NCI-H82 treated with DMSO at 0.1 percent for 48 hours (cell line): ENCODE data around the gene CYP4F2.
"Not testable (repeated sequence)": the region's sequence is repeated elsewhere in the genome, so short reads cannot be mapped to it uniquely, and the experiment has no call there.

Experiments
- DNase-seq: peaks from one replicate; lab custom pipeline; 2025; ENCODE audit not compliant: unreplicated experiment; lab: John Stamatoyannopoulos, UW

The CYP4F2 gene

DNA sequence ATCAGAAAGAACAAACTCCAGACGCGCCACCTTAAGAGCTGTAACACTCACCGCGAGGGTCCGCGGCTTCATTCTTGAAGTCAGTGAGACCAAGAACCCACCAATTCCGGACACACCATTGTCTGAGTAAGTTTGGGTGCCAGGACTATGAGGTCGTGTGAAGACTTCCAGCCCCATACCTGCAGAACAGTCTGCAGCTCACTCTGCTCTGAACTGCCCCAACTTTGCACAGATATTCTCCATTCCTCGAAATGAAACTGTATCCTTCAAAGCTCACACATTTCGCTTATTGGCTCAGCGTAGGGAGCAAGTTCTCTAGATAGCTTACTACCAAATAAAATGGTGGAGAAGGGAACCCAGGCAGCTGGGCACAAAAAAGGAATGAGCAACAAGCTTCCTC lies 2.6 kb upstream of the CYP4F2 start:
- no peak for DNase-seq

DNA sequence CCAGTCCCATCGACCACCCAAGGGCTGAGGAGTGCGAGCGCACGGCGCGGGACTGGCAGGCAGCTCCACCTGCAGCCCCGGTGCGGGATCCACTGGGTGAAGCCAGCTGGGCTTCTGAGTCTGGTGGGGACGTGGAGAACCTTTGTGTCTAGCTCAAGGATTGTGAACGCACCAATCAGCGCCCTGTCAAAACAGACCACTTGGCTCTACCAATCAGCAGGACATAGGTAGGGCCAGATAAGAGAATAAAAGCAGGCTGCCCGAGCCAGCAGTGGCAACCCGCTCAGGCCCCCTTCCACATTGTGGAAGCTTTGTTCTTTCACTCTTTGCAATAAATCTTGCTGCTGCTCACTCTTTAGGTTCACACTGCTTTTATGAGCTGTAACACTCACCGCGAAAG lies 2.2 kb upstream of the CYP4F2 start:
- not testable (repeated sequence) for DNase-seq

DNA sequence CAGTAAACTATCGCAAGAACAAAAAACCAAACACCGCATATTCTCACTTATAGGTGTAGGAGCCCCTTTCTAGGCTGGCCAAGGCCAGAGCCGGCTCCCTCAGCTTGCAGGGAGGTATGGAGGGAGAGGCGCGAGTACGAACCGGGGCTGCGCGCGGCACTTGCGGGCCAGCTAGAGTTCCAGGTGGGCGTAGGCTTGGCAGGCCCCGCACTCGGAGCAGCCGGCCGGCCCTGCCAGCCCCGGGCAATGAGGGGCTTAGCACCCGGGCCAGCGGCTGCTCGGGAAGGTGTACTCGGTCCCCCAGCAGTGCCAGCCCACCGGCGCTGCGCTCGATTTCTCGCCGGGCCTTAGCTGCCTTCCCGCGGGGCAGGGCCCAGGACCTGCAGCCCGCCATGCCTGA lies 1.7 kb upstream of the CYP4F2 start:
- DNase-seq, result not testable (repeated sequence)

DNA sequence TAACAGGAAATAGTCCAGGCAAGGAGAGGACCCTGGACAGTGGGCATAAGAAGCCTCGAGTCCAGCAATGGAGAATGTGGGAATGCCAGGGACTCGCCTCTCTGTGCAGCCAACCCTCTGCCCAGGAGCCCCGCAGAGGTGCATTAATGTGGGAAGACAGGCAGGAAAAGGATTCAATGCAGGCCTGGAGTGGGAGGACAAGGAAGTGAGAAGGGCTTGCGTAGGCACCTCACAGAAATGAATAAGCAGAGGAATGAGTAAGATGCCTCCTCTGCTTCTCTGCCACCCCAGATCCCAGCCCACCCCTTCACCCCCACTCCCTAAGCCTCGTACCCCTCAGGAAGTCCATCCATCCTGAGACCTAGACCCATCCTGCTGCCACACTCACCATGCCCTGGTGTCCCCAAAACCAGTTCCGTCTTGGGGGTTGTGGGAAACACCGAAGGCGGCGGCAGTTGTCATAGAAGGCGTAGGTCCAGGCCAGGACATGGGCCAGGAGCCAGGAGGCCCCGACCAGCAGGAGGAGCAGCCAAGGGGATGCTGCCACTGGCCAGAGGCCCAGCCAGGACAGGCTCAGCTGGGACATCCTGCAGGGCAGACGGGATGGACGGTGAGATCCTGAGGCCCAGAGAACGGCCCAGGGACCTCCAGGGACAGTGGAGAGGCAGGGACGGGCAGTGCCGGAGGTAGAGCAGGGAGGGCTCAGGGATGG lies 692 bp downstream of the CYP4F2 start:
- DNase-seq, result no peak

DNA sequence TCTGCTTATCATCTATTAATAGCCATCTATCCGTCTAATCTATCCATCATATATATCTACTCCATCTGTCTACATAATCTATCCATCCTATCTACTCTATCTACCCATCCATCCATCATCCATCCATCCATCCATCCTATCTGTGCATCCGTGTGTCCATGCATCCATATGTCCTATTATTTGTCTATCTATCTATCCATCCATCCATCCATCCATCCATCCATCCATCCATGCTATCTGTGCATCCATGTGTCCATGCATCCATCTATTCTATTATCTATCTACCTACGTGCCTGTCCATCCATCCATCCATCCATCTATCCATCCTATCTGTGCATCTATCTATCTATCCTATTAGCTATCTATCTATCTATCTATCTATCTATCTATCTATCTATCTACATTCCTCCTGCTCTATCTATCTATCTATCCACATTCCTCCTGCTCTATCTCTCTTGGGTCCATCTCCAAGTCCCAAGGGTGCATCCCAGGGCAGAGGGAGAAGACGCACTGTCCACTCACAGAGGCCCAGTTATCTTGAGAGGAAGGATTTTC lies 1.9 kb downstream of the CYP4F2 start:
- no peak for DNase-seq

DNA sequence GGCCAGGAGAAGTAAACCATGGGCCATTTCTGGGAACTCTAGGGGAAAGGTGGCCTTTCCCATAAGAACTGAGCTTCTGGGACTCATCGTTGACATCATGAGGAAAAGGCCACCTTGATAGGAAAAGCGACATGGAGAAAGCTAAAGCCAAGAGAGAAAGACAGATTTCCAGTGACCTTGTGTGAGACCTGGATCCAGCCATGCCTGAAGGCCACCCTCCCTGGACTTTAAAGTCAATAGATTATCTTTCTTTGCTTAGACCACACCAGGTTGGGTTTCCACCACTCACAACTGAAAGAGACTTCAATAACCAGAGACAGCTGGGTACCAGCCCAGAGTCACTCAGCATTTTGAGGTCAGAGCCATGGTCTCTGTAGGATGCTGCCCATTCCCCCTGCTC lies 3.5 kb downstream of the CYP4F2 start:
- no peak for DNase-seq

DNA sequence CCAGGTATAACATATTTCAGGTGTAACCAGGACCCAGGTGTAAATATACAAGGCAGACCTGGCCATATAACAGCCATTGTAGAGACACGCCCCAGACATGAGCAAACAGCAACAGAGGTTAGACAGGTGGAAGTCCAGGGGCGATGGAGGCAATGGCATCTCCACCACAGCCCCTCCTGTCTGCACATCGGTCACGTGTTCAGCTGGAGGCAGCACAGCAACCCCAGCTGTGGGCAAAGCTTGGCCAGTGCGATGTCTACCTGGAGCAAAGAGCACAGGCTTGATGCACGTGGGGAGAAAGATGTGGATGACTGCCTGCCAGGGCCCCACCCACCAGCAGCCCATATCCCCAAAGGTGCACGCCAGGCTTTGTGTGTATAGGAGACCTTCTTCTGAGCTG lies 4.4 kb downstream of the CYP4F2 start:
- no peak for DNase-seq

DNA sequence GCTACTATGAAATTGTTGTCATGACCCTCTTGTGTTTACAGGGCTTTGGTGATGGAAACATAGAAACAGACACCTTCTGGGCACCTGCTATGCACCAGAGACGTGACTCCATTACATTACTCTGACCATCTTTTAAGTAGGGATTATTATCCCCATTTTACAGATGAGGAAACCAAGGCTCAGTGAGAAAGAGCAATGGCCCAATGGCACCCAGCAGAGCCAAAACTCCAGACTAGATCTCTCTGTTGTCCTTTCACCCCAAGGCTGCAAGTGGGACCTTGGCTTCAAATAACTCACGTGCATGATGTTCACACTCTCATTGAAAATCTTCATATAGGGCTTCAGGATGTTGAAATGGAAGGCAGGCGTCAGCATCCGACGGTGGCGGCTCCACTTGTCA lies 5.9 kb downstream of the CYP4F2 start:
- DNase-seq, result no peak

DNA sequence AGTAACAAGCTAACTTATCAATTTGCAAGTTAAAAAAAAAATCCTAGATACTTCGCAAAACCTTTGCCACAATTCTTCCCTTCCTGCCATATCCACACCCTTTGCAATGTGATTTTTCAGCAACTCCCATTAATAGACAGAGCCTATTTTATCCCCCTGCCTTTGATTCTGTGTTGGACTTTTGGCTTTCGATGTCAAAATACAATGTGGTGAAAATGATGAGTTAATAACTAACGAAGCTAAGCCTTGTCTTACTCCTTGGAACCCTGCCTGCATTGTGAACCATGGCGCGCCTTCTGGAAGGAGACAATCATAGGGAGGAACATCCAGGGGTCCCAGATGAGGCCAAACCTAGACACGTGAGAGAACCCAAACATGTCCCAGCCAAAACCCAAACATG lies 6.4 kb downstream of the CYP4F2 start:
- no peak for DNase-seq

DNA sequence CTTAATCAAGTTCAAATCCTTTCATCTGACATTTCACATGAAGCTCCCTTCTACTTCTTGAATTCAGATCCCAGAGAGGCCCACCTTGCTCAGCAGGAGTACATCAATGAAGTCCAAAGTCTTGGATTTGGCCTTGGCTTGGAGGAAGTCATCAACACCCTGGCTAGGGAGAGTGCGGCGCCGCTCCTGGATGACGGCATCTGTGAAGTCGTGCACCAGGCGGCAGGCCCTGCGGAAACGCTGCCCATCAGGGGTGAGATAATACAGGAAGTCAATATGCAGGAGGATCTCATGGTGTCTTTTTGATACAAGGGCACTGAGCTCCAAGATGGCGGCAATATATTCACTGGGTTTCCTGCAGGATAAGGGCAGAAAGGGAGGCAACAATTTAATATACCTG lies 8.5 kb downstream of the CYP4F2 start:
- not testable (repeated sequence) for DNase-seq

DNA sequence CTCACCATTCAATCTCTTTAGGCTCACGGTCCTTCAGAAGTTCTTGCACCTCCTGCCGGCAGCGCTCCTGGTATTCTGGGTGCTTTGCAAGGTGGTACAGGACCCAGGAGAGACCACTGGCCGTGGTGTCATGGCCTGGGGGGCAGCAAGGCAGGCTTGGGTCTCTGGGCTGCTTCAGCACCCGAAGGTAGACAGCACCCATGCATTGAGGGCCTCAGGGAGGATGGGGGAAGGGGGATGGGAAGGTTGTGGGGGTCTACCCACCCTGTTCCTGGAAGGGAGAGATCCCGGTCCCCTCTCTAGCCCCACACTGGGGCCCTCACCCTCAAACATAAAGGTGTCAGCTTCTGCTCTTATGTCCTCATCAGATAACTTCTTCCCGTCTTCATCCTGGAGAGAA lies 12.0 kb downstream of the CYP4F2 start:
- no peak for DNase-seq

DNA sequence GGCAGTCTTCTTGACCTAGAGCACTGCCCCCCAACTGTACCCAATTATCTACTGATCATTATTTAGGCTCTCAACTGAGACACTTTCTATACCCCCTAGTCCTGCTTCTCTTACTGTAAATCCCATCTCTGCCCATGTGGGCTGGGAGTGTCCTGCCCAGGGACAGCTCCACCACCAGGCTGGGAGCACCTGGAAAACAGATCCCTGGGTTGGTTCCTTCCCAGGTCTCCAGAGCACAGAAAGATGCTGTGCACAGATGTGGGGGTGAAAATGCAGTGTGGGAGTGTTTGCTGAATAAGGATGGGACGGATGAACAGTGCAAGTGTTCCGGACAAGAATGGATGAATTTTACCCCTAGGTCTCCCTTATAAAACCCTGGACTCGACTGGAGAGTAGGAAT lies 12.7 kb downstream of the CYP4F2 start:
- no peak for DNase-seq

DNA sequence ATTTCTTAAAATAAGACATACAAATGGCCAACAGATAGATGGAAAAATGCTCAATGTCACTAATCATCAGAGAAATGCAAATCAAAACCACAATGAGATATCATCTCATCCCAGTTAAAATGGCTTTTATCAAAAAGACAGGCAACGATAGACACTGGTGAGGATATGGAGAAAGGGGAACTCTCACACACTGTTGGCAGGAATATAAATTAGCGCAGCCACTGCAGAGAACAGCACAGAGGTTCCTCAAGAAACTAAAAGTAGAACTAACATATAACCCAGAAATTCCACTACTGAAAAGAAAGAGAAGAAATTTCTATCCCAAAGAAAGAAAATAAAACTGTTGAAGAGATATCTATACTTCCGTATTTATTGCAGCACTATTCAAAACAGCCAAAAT lies 14.5 kb downstream of the CYP4F2 start:
- DNase-seq, result not testable (repeated sequence)

DNA sequence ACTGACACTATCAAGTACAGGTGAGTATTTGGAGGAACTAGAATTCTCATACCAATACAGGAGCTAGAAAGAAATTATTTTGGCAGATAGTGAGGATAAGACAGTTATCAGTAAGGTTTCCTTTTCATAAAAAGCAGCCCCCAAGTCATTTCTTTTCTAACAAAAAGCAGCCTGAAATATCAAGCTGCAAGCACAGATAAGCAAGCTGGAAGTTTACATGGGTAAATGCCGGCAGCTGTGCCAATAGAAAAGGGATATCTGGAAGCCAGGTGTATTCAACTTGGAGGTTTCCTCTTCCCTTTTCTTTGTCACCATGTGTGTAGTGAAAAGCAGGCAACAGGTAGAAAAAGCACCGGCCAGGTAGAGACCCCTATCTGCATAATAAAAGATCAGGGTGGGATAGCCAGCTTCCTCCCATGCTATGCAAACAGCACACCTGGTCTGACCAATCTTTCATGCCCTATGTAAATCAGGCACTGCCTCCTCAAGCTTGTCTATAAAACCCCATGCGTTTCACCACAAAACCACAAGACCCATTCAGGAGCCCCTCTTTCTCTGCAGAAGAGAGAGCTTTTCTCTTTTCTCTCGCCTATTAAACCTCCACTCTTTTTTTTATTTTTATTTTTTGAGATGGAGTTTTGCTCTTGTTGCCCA lies 22.9 kb downstream of the CYP4F2 start:
- no peak for DNase-seq

DNA sequence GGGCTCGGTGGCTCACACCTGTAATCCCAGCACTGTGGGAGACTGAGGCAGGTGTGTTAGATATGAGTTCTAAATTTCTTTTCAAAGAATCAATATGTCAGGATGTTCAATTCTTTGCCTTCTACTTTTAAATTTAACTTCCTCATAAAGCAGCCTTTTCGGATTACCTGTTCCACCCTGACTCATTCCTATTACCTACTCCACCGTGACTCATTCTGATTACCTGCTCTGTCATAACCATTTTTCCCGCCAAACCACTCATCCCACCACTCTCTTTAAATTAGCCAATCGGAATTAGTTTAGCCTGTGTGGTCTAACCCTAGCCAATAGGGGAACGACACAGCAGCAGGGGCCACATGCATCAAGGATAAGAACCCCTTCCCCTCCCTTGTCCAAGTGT lies 24.1 kb downstream of the CYP4F2 start:
- DNase-seq, result not testable (repeated sequence)

DNA sequence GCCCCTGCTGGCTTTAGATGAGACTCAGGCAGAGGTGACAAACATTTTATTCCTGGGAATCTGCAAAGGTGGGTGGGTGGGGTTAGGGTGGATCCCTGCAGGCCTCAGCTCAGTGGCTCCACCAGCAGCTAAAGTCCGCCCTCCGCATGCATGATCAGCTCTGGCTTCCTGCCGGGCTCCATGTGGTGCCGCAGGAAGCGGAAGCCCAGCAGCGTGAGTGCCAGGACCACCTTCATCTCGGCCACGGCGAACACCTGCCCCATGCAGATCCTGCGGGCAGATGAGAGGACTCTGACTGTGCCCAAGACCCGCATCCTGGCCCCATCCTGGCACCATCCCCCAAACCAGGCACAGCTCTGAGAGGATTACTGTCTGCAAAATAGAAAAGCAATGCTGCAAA lies 26.3 kb downstream of the CYP4F2 start:
- DNase-seq, result no peak

DNA sequence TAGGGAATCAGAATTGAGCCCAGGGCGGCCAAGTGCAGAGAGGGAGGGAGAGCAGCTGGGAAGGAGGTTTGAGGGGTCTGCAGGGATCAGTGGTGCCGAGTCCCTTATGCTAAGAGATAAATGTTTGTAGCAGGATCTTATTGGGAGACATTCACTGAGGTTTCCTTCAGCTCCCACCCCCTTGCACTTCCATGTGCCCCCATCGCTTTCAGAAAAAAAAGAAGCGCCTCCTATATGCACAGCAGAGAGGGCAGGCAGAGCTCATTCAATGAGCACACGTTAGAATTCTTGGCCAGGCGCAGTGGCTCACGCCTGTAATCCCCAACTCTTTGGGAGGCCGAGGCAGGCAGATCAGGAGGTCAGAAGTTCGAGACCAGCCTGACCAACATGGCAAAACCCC lies 28.0 kb downstream of the CYP4F2 start:
- no peak for DNase-seq

DNA sequence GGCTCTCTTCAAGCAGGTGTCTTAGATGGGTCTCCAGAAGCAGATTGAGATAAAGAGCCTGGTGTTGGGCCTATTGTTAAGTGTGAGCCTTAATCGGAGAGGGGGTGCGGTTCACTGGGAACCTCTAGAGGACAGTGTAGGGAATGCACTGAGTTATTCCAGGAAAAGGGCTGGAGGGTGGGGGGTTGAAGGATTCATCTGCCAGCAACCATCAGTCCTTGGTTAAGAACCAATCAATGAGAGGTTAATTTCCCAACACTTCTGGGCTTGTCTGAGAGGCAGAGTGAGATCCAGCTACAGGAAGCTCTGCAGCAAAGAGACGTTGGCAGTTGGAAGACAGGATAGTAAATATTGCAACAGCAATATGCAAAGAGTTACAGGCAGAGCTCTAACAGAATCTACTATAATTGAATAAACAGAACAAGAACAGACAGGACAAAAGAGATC lies 28.7 kb downstream of the CYP4F2 start:
- peak; percentile 7 for DNase-seq

DNA sequence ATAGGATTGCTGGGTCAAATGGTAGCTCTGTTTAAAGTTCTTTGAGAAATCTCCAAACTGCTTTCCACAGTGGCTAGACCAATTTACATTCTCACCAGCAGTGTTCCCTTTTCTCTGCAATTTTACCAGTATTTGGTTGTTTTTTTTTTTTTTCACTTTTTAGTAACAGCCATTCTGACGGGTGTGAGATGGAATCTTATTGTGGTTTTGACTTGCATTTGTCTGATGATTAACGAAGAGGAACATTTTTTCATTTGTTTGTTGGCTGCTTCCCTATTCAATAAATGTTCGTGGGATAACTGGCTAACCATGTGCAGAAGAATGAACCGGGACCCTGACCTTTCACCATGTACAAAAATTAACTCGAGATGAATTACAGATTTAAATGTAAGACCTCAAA lies 31.2 kb downstream of the CYP4F2 start:
- DNase-seq, result no peak

DNA sequence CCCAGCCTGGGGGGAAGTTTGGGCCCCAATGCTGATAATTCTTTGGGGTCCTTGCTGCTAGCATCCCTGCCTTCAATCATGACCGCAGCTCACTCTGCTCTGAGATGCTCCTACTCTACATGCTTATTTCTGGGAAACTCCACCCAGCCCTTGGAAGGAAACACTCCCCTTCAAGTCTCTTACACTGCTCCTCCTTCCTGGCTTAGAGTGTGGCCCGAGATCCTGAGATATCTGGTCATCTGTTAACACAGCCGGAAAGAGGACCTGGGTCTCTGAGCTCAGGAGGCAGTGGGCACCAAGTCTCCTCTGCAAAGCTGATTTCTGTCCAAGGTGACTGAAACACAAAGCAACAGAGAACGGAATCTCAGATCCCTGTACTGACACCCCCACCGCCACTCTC lies 33.0 kb downstream of the CYP4F2 start:
- DNase-seq, result no peak

DNA sequence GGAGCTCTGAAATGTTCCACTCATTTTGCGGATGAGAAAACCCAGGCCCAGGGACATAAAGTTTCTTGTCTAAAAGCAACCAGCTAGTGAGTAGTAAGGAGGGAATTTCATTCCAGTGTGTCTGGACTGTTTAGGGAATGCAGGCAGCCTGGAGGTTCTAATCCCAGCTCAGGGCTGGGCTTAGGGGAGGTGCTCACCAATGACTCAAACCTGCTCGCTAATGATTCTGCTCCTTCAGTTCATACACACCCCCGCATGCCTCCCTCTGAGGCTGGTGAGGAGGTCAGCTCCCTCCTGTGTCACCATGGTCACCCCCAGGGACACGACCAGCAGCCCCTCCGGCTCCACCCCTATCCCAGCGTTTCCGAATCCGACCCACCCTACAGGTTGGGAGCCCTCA lies 34.6 kb downstream of the CYP4F2 start:
- no peak for DNase-seq

DNA sequence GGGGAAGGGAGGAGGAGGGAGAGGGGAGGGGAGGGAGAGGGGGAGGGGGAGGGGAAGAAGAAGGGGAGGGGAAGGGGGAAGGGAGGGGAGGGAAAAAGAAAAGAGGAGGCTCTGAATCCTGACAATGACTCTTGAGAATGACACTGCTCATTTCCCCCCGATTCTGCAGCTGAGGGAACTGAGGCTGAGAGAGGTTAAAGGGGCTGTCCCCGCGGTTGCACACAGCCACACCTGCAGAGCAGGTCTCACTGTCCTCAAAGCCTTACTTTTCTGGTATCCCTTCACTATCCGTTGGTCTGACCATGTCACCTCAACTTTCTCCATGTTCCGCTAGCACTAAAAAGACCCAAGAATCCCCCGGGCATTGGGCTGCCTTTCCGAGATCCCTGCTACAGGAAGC lies 35.4 kb downstream of the CYP4F2 start:
- no peak for DNase-seq

DNA sequence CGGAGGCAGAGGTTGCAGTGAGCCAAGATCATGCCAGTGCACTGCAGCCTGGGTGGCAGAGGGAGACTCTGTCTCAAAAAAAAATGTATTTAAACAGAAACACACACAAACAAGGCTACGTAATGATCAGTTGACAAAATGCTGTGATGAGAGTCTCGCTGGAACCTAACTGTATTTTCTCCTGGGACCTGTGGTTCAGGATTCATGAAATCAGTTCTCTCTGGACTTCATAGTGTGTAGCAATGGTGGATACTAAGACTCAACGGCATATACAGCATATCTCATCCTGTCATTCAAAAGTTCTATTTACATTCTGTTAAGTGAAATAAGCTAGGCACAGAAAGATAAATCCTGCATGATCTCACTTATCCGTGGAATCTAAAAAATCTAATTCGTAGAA lies 37.4 kb downstream of the CYP4F2 start:
- no peak for DNase-seq
